Left lung (tissue), 10 donors: ENCODE data around the gene TMCC2. TPM values are rescaled to one million over a fixed set of nuclear protein-coding genes. Genes with fewer than 3 reads are reported as not detected.

Experiments used
- ATAC-seq: fragments of 200-7000 bp; cut with Tn5 transposase; one replicate; pipeline ENCODE4 v1.9.1; 2020; ENCODE audit warnings: moderate library complexity
- DNase-seq, 4 donors: peaks; one replicate each; pipeline ENCODE4 v3.0.0-alpha.2; 2013 to 2020
- H3K27ac ChIP-seq, 2 donors: fragments of 200-600 bp; sonication (generic) in 1 of 2; one replicate each; pipeline versions ENCODE4 v1.5.0 to v1.8.0; 2020 to 2021
- H3K27me3 ChIP-seq, 2 donors: fragments of 200-600 bp; sonication (generic) in 1 of 2; one replicate each; pipeline versions ENCODE4 v1.5.0 to v1.8.0; 2020 to 2021
- H3K36me3 ChIP-seq, 2 donors: fragments of 200-600 bp; sonication (generic) in 1 of 2; one replicate each; pipeline versions ENCODE4 v1.5.0 to v1.8.0; 2020 to 2021
- H3K4me1 ChIP-seq, 2 donors: fragments of 200-600 bp; one replicate each; pipeline ENCODE4 v1.8.0; 2021
- H3K4me3 ChIP-seq, 2 donors: fragments of 200-600 bp; sonication (generic) in 1 of 2; one replicate each; pipeline versions ENCODE4 v1.5.0 to v1.8.0; 2020 to 2021; ENCODE audit warnings: mild to moderate bottlenecking in 1 of 2
- H3K9me3 ChIP-seq, 2 donors: fragments of 200-600 bp; sonication (generic) in 1 of 2; one replicate each; pipeline versions ENCODE4 v1.5.0 to v1.8.0; 2020 to 2021
- CTCF ChIP-seq, 2 donors: fragments of 200-600 bp; sonication (generic) in 1 of 2; IDR thresholded peaks; one replicate each; pipeline versions ENCODE4 v1.5.0 to v1.8.0; 2021; ENCODE audit warnings: antibody characterized with exemption in 2 of 2
- intact Hi-C, 2 donors: fragments of 100-400 bp; cut with DNase I; formaldehyde crosslinking; loops; one replicate each; pipeline versions ENCODE4 v1.11.2 to v1.14.2; 2022
- polyA plus RNA-seq, 6 donors: library from polyadenylated mRNA; unstranded; fragments of 120-200 nt; gene quantifications; one replicate each; pipeline ENCODE4 v1.2.1, GENCODE V29; 2013; ENCODE audit not compliant: insufficient read length in 6 of 6
- total RNA-seq, 2 donors: library from RNA; stranded (reverse); fragmentation: NEBNext Ultra II Directional; extraction: Animal tissue kit (Norgen Biotek cat#: 25700); gene quantifications; one replicate each; pipeline ENCODE4 v1.2.1, GENCODE V29; 2021
- donor health status: DM: no; HTN: yes; CAD: no.
- donor health status: DM: no; HTN: no; CAD: no.

Gene TMCC2
- total and polyA plus RNA-seq, 8 donors: 3.4 to 17.2 (median 11.0) TPM

DNA sequence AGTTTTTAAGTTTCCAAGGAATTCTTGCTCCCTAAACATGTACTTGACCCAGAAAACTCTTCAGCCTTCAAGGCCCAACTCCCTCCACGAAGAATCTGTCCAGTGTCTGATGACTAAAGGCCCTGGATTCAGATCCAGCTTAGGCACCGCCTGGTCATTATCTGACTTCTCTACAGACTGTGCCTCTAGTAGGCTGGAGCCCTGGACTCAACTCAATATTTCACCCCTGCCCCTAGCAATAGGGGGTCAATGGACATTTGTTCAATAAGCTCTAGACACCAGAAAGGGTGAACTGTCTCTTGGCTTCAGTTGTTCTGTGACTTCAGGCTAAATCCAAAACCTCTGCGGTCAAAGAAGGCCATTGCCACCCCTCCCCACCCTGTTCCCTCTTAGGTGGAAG lies 59.3 kb downstream of the TMCC2 start:
- no peaks in the 10 kb centered on the region for H3K9me3 ChIP-seq
- no peaks in the 10 kb centered on the region for H3K36me3 ChIP-seq
- TF ChIP-seq CTCF (IDR thresholded peaks at IDR 0.05): no peak
- ATAC-seq (no peak), DNase-seq (no peak)
- no peaks in the 10 kb centered on the region for H3K27me3 ChIP-seq
- intact Hi-C loops: no loop called here
- H3K27ac ChIP-seq: peak overlapping the region in 1 of 2 donors; percentile 87
- H3K4me3 ChIP-seq: no peak overlapping the region
- H3K4me1 ChIP-seq: peaks cover 14 to 56% of the 10 kb centered on the region in 2 donors

DNA sequence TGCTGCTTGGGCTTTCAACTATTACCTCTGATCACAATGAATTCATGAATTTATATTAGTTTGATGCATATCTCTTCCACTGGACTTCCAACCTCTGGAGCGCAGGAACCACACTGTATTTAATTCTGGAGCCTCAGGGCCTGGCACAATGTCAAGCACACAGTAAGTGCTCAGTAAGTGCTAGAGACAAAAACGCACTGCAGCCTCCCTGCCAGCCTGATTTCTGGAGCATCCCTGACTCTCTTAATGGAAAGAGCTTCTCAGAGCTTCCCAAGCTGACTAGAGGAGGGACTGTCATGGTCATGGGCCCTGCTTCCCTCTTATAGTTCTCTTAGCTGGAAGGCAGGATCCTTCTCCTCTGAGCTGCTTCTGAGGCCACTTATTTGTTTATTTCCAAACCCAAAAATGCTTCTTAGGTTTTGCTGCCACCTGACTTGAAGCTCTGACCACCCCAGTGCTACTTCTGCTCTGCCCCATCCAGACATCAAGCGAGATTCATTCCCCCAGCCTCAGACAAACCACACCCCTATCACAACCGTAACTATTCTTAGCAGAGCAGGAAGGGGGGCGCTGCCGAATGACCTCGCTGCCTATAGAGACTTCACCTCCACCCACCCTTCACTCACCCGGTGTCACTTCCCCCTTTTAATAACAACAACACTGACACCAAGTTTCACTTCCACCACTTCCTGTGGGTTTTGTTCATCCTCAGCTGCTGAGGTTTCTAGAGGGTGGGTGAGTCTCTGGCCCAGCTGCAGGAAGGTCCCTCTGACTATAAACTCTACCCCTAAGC lies 60.2 kb downstream of the TMCC2 start:
- H3K36me3 ChIP-seq: no peaks in the 10 kb centered on the region
- DNase-seq: peak in 1 of 4 donors; percentile 81
- no peak overlapping the region for H3K4me3 ChIP-seq
- peaks cover 14 to 56% of the 10 kb centered on the region in 2 donors for H3K4me1 ChIP-seq
- H3K27me3 ChIP-seq: no peaks in the 10 kb centered on the region
- H3K27ac ChIP-seq: peak overlapping the region in 1 of 2 donors; percentile 87
- no peaks in the 10 kb centered on the region for H3K9me3 ChIP-seq
- TF ChIP-seq CTCF (IDR thresholded peaks at IDR 0.05): no peak
- peak; percentile 39 for ATAC-seq
- intact Hi-C loops: no loop called here

DNA sequence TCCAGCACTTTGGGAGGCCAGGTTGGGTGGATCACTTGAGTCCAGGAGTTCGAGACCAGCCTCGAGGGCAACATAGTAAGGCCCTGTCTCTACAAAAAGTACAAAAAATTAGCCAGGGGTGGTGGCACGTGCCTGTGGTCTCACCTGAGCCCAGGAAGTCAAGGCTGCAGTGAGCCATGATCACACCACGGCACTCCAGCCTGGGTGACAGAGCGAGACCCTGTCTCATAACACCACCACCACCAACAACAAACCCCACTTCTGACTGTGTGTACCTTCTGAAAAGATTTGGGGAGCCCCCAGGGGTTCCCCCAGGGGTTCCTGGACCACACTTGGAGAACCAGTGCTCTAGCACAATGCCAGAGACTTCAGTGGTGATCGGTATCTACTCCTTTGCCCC lies 63.9 kb downstream of the TMCC2 start:
- Histone ChIP-seq H3K36me3 (no peaks in the 10 kb centered on the region), H3K9me3 (no peaks in the 10 kb centered on the region), H3K27ac (no peak overlapping the region), H3K27me3 (no peaks in the 10 kb centered on the region), H3K4me1 (peaks cover 14 to 40% of the 10 kb centered on the region in 2 donors), H3K4me3 (no peak overlapping the region)
- intact Hi-C loops: no loop called here
- ATAC-seq (no peak), DNase-seq (no peak)
- TF ChIP-seq CTCF (IDR thresholded peaks at IDR 0.05): no peak

GRCh38 chr1:205293350-205294074 lies 65.8 kb downstream of the TMCC2 start:
- peaks cover 14 to 21% of the 10 kb centered on the region in 2 donors for H3K4me1 ChIP-seq
- no peaks in the 10 kb centered on the region for H3K9me3 ChIP-seq
- no peaks in the 10 kb centered on the region for H3K27me3 ChIP-seq
- intact Hi-C loops: no loop called here
- peak overlapping the region; percentile 51 to 67 for H3K27ac ChIP-seq
- ATAC-seq (no peak), DNase-seq (no peak)
- H3K36me3 ChIP-seq: no peaks in the 10 kb centered on the region
- H3K4me3 ChIP-seq: no peak overlapping the region
- TF ChIP-seq CTCF (IDR thresholded peaks at IDR 0.05): no peak
